Ovary (tissue), 3 donors: ENCODE results near the gene ROGDI.

Source experiments
- POLR2A ChIP-seq: fragments of 450-650 bp; IDR thresholded peaks from one replicate; pipeline ENCODE4 v1.6.1; 2017; ENCODE audit warnings: antibody characterized with exemption, mild to moderate bottlenecking, moderate library complexity
- TF ChIP-seq, protein P1 (sequence below), 3 donors: fragments of 450-650 bp in 2 of 3; fragments of 200-600 bp in 1 of 3; IDR thresholded peaks; one replicate each; pipeline versions ENCODE4 v1.5.1 to v1.8.0; 2016 to 2022; ENCODE audit warnings: antibody characterized with exemption in 3 of 3, mild to moderate bottlenecking in 1 of 3
- donor health status: DM: no; HTN: no; CAD: no.

GRCh38 chr16:4850211-4850610 is 47.8 kb upstream of the ROGDI start:
- TF ChIP-seq, protein P1, sequence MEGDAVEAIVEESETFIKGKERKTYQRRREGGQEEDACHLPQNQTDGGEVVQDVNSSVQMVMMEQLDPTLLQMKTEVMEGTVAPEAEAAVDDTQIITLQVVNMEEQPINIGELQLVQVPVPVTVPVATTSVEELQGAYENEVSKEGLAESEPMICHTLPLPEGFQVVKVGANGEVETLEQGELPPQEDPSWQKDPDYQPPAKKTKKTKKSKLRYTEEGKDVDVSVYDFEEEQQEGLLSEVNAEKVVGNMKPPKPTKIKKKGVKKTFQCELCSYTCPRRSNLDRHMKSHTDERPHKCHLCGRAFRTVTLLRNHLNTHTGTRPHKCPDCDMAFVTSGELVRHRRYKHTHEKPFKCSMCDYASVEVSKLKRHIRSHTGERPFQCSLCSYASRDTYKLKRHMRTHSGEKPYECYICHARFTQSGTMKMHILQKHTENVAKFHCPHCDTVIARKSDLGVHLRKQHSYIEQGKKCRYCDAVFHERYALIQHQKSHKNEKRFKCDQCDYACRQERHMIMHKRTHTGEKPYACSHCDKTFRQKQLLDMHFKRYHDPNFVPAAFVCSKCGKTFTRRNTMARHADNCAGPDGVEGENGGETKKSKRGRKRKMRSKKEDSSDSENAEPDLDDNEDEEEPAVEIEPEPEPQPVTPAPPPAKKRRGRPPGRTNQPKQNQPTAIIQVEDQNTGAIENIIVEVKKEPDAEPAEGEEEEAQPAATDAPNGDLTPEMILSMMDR (IDR thresholded peaks at IDR 0.05) = no peak
- TF ChIP-seq POLR2A = no peak
